GM23338 (cell line): ENCODE measurements around the gene TIPIN.

Experiments used
- EZH2 ChIP-seq: fragments of 200-600 bp; sonication (generic); IDR thresholded peaks from one replicate; pipeline ENCODE4 v1.8.0; 2017; ENCODE audit warnings: antibody characterized with exemption, mild to moderate bottlenecking, low read depth; ENCODE audit not compliant: unreplicated experiment
- TF ChIP-seq, protein P1 (sequence below), 2 experiments: fragments of 200-600 bp in 1 of 2; sonication (generic) in 1 of 2; conservative IDR thresholded peaks; 2 replicates each; pipeline versions ENCODE4 v1.5.1 to v1.6.1; 2016 to 2017; ENCODE audit warnings: antibody characterized with exemption in 2 of 2, low read depth in 2 of 2, mild to moderate bottlenecking in 2 of 2, moderate library complexity in 1 of 2

DNA sequence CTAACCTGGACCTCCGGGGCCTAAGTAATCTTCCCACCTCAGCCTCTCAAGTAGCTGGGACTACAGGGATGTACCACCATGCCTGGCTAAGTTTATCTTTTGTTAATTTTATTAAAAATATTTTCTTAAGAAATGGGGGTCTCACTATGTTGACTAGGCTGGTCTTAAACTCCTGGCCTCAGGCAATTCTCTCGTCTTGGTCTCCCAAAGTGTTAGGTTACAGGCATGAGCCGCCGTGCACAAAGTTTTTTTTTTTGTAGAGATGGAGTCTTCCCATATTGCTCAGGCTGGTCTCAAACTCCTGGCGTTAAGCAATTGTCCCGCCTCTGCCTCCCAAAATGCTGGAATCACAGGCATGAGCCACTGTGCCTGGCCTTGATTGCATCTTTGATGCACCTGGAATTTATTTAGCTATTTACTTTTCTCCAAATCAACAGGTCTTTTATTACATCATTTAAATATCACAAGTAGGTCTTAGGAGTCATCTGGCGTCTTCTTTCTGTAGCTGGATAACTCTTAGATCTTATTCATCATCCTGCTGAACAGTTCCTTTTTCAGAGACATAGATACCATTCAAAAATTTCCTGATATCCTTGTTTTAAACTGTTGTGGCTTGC is 22.4 kb upstream of the TIPIN start:
- TF ChIP-seq EZH2 = no peak
- TF ChIP-seq, protein P1, sequence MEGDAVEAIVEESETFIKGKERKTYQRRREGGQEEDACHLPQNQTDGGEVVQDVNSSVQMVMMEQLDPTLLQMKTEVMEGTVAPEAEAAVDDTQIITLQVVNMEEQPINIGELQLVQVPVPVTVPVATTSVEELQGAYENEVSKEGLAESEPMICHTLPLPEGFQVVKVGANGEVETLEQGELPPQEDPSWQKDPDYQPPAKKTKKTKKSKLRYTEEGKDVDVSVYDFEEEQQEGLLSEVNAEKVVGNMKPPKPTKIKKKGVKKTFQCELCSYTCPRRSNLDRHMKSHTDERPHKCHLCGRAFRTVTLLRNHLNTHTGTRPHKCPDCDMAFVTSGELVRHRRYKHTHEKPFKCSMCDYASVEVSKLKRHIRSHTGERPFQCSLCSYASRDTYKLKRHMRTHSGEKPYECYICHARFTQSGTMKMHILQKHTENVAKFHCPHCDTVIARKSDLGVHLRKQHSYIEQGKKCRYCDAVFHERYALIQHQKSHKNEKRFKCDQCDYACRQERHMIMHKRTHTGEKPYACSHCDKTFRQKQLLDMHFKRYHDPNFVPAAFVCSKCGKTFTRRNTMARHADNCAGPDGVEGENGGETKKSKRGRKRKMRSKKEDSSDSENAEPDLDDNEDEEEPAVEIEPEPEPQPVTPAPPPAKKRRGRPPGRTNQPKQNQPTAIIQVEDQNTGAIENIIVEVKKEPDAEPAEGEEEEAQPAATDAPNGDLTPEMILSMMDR (conservative IDR thresholded peaks at IDR 0.05; ENCODE audit: low read depth in 2 of 2) = no peak
